ENCODE measurements around the gene CDV3.

Gene CDV3

GRCh38 chr3:133568294-133569014, 5.0 kb upstream of the CDV3 start:
- peak; percentile 66 for DNase-seq (ENCODE audit: low read depth, low spot score)

DNA sequence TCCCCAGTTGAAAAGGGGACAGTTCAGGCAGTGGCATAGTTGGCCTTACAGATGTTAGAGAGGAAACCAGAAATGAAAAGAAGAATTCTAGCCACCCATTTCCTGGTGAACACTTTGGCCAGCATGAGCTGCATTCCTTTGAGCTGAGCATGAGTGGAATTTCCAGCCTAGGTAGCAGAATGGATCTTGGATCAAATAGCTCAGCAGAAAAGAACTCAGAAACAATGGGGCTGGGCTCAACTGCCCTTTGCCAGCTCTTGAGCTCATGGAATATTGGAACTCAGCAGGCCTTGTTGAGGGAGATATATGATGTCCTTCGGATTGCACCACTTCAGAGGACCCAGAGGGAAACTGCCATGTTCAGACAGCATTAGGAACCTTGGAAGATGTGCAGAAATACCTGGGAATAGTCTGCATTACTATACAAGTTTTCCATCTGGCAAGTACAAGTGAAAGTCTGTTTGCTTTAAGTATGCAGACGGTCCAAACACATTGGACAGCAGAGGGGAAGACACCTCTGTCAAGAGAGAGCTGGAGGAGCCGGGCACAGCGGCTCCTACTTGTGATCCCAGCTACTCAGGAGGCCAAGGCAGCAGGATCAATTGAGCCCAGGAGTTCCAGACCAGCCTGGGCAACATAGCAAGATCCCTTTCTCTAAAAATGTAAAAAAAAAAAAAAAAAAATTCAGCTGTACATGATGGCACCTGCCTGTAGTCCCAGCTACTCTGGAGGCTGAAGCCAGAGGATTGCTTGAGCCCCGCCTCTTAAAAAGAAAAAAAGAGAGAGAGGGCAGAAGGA, 3.1 kb upstream of the CDV3 start:
- peak; percentile 95 for DNase-seq (ENCODE audit: low read depth, low spot score)

GRCh38 chr3:133570937-133571320, 2.6 kb upstream of the CDV3 start:
- DNase-seq (ENCODE audit: low read depth, low spot score): peak; percentile 86

DNA sequence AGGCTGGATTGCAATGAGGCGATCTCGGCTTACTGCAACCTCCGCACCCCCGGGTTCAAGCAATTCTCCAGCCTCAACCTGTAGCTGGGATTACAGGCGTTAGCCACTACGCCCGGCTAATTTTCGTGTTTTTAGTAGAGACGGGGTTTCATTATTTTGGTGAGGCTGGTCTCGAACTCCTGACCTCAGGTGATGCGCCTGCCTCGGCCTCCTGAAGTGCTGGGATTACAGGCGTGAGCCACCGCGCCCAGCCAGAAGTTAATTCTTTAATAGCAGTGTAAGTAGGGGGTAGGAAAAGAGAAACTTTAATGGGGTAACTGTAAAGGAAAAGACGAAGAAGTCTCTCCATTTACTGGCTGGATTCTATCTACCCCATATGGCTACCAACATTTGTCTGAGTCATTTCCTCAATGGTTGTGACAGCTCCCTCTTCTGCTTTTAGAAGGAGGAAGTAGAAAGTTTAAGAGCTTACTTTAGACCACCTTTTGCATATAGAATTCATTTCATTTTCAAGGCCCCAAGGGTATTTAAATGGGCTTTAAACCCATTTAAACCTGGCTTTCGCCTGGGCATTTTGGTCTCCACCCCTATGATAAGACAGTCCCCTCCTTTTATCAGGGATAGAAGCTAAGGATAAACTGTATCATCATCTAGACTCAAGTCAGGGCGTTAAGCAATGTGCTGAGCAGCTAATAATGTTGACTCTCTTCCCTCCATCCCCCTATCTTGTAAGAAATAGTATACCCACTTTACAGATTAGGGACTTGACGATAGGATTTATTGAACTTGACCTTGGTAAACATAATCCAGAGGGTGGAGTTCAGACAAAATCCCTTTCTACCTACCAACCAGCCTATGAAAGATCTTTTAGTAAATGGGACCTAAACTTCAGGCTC, 1.1 kb upstream of the CDV3 start:
- DNase-seq (ENCODE audit: low read depth, low spot score): no peak

- peak; percentile 100 for DNase-seq (ENCODE audit: low read depth, low spot score)
These were observed 345 bp upstream of the CDV3 start for GRCh38 chr3:133573054-133573628.

DNA sequence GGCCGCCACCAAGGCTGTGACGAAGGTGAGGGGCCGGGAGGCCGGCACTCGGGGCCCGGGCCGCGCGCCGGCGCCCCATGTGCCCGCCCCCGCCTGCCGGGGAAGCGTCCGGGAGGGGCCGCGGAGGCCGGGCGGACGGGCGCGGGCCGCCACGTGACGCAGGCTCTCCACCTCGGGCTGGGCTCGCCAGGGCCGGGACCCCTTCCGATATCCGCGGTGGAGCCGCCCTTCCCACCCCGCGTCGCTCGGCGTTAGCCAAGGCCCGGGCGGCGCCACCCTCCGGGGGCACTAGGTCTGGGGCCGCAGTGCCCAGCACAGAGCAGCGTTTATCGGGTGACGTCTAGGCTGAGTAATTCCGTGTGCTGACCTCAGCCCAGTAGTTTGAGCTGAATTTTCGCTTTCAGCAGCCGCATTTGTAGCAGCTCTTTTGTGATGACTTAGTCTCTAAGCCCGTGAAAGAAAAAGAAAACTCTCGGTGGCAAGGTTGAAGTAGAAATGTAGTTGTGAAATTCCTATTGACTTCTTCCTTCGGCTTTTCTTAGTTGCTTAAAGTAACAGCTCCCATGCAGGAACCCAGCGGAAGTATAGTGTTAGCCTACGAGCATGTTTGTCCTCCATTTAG, 885 bp downstream of the CDV3 start:
- DNase-seq (ENCODE audit: low read depth, low spot score): peak; percentile 86

DNA sequence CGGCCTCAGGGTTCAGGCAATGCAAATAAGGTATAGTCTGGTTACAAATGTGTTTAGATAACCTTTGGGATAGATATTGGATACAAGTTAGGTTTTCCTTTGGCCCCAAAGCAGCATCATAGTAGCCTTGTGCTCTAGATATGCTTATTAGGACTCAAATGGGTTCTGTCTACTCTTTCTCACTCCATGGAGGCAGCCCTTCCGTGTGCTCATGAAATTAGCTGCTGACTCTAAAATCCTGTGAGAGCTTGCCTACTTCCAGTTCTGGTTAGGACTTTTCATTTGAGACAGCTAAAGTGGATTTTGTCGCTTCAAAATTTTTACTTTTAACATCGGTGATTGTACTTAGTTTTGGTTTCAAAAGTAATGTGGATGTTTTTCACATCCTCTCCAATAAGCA, 1.6 kb downstream of the CDV3 start:
- DNase-seq (ENCODE audit: low read depth, low spot score): peak; percentile 31

DNA sequence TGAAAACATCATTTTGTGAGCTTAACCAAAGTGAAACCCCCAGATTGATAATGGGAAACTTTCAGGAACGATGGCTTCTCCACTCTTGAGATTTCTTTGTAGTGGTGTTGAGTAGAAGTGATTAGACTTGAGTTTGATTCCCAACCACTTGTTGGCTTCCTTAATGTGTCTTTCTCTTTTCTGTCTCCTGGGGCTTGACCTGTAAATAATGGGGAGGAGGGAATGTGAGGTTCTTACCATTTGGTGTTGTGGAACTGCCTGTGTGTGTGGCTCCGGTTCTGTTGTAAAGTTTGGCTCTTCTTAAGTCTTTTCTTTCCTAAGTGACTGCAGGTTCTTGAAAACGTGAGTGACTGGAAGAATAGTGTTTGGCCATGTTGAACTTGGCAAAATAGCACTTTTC, 2.7 kb downstream of the CDV3 start:
- no peak for DNase-seq (ENCODE audit: low read depth, low spot score)

GRCh38 chr3:133578548-133579191, 5.2 kb downstream of the CDV3 start:
- peak; percentile 61 for DNase-seq (ENCODE audit: low read depth, low spot score)

DNA sequence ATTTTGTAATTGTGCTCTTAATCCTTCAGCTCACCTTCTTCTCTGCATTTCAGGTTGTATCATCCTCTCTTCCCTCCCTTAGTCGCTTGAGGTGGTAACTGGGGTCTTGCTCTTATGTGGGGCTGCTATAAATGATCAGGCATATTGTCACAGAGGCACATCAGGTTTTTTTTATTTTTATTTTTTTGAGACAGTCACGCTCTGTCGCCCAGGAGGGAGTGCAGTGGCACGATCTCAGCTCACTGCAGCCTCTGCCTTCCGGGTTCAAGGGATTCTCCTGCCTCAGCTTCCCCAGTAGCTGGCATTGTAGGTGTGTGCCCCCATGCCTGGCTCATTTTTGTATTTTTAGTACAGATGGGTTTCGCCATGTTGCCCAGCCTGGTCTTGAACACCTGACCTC, 9.9 kb downstream of the CDV3 start:
- DNase-seq (ENCODE audit: low read depth, low spot score): no peak

DNA sequence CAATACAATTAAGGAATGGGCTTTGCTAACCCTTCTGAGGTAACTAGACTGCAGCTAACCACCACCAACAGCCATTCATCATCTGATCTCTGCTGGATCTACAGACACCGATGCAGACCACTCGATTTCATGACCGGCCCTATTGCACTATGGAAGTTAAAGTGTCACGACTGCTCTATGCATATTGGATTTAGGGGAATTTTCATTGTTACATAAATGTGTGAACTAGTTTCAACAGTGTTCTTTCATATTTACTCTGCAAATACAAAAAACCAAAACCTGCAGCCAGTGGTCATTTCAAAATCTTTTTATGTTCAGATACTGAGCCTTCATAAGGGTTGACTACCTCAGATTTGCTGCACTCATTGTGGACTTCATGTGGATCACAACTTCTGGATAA, 14.5 kb downstream of the CDV3 start:
- no peak for DNase-seq (ENCODE audit: low read depth, low spot score)

- DNase-seq (ENCODE audit: low read depth, low spot score): no peak
These were observed 15.4 kb downstream of the CDV3 start for GRCh38 chr3:133588784-133589465.

- no peak for DNase-seq (ENCODE audit: low read depth, low spot score)
These were observed 16.0 kb downstream of the CDV3 start for GRCh38 chr3:133589503-133589902.

DNA sequence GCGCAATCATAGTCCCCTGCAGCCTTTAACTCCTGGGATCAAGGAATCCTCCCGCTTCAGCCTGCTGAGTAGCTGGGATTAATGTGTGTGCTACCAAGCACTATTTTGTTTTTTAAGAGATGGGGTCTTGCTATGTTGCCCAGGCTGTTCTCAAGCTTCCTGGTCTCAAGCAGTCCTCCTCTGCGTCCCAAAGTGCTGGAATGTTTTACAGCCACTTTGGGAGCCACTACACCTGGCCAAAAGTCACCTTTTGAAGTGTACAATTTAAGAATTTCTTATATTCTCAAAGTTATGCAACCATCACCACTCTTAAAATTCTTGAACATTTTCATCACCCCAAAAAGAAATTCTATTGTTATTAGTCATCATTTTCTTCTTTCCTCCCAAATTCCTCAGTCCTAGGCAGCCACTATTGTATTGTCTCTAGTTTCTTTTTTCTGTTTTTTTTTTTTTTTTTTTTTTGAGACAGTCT, 17.8 kb downstream of the CDV3 start:
- DNase-seq (ENCODE audit: low read depth, low spot score): peak; percentile 49

- DNase-seq (ENCODE audit: low read depth, low spot score): no peak
These were observed 19.4 kb downstream of the CDV3 start for GRCh38 chr3:133592843-133593242.

GRCh38 chr3:133593243-133593642, 19.8 kb downstream of the CDV3 start:
- no peak for DNase-seq (ENCODE audit: low read depth, low spot score)

DNA sequence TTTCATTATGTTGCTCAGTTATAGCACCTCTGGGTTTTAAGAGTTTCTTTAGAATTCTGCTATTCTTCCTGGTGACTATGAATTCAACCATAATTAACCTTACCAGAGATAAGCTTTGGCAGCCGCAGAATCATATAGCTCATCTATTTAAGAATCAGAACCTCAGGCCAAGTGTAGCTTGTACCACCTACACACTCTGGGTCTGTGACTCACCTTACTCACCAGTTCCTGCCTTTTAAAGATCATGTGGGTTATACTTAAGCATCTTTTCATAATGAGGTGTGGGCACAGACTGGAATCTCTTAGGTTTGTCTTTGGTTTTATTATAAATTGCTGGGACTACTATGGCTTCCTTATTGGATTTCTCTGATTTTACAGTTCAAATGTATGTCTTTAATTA, 21.9 kb downstream of the CDV3 start:
- peak; percentile 56 for DNase-seq (ENCODE audit: low read depth, low spot score)

DNA sequence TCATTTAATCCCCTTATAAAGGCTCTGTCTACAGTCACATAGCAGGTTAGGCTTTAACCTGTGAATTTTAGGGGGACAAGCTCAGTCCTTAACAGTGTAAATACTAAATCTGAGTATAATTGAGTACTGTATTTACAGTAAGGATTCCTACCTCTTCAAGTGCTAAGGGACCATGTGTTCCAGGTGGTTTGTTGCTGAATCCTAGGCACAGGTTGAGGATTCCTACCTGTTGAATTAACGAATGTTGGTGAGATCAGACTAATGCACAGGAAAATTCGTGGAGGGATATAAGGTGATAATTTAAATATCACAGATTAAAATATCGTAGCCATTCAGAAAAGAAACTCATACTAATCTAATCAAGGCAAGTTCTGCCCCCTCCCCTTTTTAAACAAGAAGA, 24.9 kb downstream of the CDV3 start:
- no peak for DNase-seq (ENCODE audit: low read depth, low spot score)

- no peak for DNase-seq (ENCODE audit: low read depth, low spot score)
These were observed 25.8 kb downstream of the CDV3 start for GRCh38 chr3:133599280-133599679.

DNA sequence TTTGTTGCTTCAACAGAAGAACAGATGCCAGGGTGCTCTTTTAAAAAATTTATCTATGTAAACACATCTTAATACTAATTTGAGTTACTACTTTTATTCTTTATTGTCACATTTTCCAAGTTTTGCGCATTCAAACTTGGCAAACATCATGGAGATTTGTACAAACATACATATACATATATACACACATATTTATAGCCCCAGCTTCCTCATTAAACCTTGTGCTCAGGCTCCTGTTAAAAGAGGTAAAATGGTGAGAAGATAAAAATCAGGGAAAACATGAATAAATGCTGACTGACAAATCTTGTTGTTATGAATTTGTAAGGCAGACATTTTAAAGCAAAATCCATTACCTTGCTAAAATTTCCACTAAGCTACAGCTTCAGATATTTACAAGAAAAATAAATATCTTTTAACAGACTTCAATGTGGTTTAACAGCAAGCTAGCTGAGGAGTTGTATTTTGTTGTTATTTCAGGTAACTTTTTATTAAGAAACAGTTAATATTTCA, 27.1 kb downstream of the CDV3 start:
- no peak for DNase-seq (ENCODE audit: low read depth, low spot score)

Data from astrocyte of the hippocampus (primary cell).